Measurements from ENCODE around the gene PLD1. TPM values are rescaled to one million over a fixed set of nuclear protein-coding genes. Genes with fewer than 3 reads are reported as not detected.

The PLD1 gene
- total and polyA plus RNA-seq, 4 donors, result 4.9 to 31.5 (median 18.6) TPM

DNA sequence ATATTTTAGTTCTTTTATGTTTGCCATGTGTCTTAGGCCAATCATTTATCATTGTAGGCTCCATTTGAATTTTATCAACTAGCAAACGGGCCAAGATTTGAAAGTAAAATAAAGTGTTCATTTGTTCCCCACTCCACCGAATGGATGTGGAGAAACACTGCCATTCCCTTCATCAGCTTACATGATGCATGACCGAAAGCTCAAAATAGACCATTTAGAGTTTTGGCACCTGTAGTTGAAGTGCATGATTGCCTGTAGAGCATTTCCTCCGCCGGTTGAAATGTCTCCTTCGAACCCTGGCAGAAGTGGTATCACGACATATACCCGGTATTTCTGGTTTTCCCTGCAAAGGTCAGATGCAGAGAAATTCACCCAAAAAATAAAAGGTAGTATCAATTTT lies 165.6 kb downstream of the PLD1 start:
- H3K4me1 ChIP-seq (ENCODE audit: control insufficient read depth in 4 of 4, insufficient read depth in 4 of 4, low read length in 3 of 4), result no peaks in the 10 kb centered on the region
- H3K9ac ChIP-seq (ENCODE audit: low read depth in 1 of 2, low read length in 2 of 2), result no peak overlapping the region
- H3K27ac ChIP-seq (ENCODE audit: low read depth in 1 of 2, low read length in 2 of 2), result no peak overlapping the region
- peaks cover 0 to 23% (median 16%) of the 10 kb centered on the region in 4 donors for H3K36me3 ChIP-seq (ENCODE audit: control insufficient read depth in 4 of 4, insufficient read depth in 3 of 4, low read depth in 1 of 4, low read length in 3 of 4)
- TF ChIP-seq YY1 (IDR thresholded peaks at IDR 0.05), result no peak
- H3K27me3 ChIP-seq (ENCODE audit: control insufficient read depth in 4 of 4, insufficient read depth in 4 of 4, low read length in 3 of 4), result no peaks in the 10 kb centered on the region
- DNase-seq (ENCODE audit: low spot score), result no peak
- WGBS, result 93% methylated on average over 8 of the region's 8 CpGs
- H3K4me3 ChIP-seq (ENCODE audit: low read depth in 1 of 3, low read length in 3 of 3), result no peak overlapping the region
- H3K9me3 ChIP-seq (ENCODE audit: control insufficient read depth in 4 of 4, low read length in 3 of 4), result no peaks in the 10 kb centered on the region

DNA sequence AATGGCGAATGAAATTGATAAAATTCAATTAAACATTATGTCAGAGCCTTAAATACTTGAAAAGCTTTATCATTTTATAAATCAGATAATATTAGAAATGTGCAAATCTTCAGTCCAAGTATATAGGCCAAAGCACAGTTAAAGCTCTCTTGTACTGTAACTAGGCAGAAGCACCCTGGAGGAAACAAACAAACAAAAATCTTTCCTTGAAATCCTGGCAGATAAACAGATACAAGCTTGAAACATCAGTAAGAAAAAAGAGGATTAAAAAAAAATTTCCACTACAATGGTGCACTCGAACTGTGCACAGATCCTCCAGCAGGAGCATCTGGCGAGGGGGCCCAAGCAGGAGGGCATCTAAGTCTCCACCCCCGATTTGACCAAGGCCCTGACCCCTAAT lies 166.6 kb downstream of the PLD1 start:
- no peak overlapping the region for H3K27ac ChIP-seq (ENCODE audit: low read depth in 1 of 2, low read length in 2 of 2)
- TF ChIP-seq HNF4G (IDR thresholded peaks at IDR 0.05) (no peak), FOXA2 (IDR thresholded peaks at IDR 0.05) (no peak), GABPA (IDR thresholded peaks at IDR 0.05 in 1 of 2, conservative IDR thresholded peaks at IDR 0.05 in 1 of 2) (no peak), HNF4A (conservative IDR thresholded peaks at IDR 0.05) (no peak), FOXA1 (IDR thresholded peaks at IDR 0.05) (no peak), RAD21 (IDR thresholded peaks at IDR 0.05) (no peak), RXRA (IDR thresholded peaks at IDR 0.05) (no peak)
- TF ChIP-seq, protein P1, sequence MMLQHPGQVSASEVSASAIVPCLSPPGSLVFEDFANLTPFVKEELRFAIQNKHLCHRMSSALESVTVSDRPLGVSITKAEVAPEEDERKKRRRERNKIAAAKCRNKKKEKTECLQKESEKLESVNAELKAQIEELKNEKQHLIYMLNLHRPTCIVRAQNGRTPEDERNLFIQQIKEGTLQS (IDR thresholded peaks at IDR 0.05), result no peak
- H3K36me3 ChIP-seq (ENCODE audit: control insufficient read depth in 4 of 4, insufficient read depth in 3 of 4, low read depth in 1 of 4, low read length in 3 of 4), result peaks cover 0 to 24% (median 18%) of the 10 kb centered on the region in 4 donors
- WGBS, result 91% methylated on average over 4 of the region's 4 CpGs
- H3K9me3 ChIP-seq (ENCODE audit: control insufficient read depth in 4 of 4, low read length in 3 of 4), result no peaks in the 10 kb centered on the region
- H3K27me3 ChIP-seq (ENCODE audit: control insufficient read depth in 4 of 4, insufficient read depth in 4 of 4, low read length in 3 of 4), result no peaks in the 10 kb centered on the region
- no peaks in the 10 kb centered on the region for H3K4me1 ChIP-seq (ENCODE audit: control insufficient read depth in 4 of 4, insufficient read depth in 4 of 4, low read length in 3 of 4)
- no peak for DNase-seq (ENCODE audit: low spot score)
- no peak overlapping the region for H3K9ac ChIP-seq (ENCODE audit: low read depth in 1 of 2, low read length in 2 of 2)
- H3K4me3 ChIP-seq (ENCODE audit: low read depth in 1 of 3, low read length in 3 of 3), result no peak overlapping the region

DNA sequence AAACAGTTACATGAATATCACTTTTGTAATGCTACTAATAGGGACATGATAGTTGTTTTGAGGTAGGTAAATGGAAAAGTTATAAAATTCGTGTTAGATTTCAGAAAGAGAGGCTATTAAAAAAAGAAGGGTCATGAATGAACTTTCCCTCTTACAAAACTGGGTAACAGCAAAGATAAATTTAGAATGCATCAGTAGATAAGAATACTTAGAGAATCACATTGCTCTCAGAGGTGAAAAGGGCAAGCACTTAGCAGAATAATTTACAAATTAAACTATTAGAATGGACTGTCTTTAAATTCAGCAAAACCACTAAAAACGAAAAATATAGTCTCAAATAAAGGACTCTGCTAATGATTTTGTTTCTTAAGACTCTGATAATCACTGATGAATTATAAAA lies 167.2 kb downstream of the PLD1 start:
- 74% methylated on average over 2 of the region's 2 CpGs for WGBS
- peaks cover 0 to 28% (median 23%) of the 10 kb centered on the region in 4 donors for H3K36me3 ChIP-seq (ENCODE audit: control insufficient read depth in 4 of 4, insufficient read depth in 3 of 4, low read depth in 1 of 4, low read length in 3 of 4)
- H3K9me3 ChIP-seq (ENCODE audit: control insufficient read depth in 4 of 4, low read length in 3 of 4), result no peaks in the 10 kb centered on the region
- DNase-seq (ENCODE audit: low spot score), result no peak
- no peaks in the 10 kb centered on the region for H3K4me1 ChIP-seq (ENCODE audit: control insufficient read depth in 4 of 4, insufficient read depth in 4 of 4, low read length in 3 of 4)
- H3K27me3 ChIP-seq (ENCODE audit: control insufficient read depth in 4 of 4, insufficient read depth in 4 of 4, low read length in 3 of 4), result no peaks in the 10 kb centered on the region
- no peak overlapping the region for H3K4me3 ChIP-seq (ENCODE audit: low read depth in 1 of 3, low read length in 3 of 3)
- H3K9ac ChIP-seq (ENCODE audit: low read depth in 1 of 2, low read length in 2 of 2), result no peak overlapping the region
- H3K27ac ChIP-seq (ENCODE audit: low read depth in 1 of 2, low read length in 2 of 2), result no peak overlapping the region
- TF ChIP-seq SP1 (IDR thresholded peaks at IDR 0.05) (no peak), YY1 (IDR thresholded peaks at IDR 0.05) (no peak), HNF4G (IDR thresholded peaks at IDR 0.05) (no peak), RAD21 (IDR thresholded peaks at IDR 0.05) (no peak), FOXA2 (IDR thresholded peaks at IDR 0.05) (no peak), HNF4A (conservative IDR thresholded peaks at IDR 0.05) (no peak), JUND (IDR thresholded peaks at IDR 0.05) (no peak), EGR1 (IDR thresholded peaks at IDR 0.05; ENCODE audit: low read depth in 2 of 2) (no peak), NR2F2 (IDR thresholded peaks at IDR 0.05) (no peak), RXRA (IDR thresholded peaks at IDR 0.05) (no peak), GABPA (IDR thresholded peaks at IDR 0.05 in 1 of 2, conservative IDR thresholded peaks at IDR 0.05 in 1 of 2) (no peak)
- TF ChIP-seq, protein P2, sequence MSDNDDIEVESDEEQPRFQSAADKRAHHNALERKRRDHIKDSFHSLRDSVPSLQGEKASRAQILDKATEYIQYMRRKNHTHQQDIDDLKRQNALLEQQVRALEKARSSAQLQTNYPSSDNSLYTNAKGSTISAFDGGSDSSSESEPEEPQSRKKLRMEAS (IDR thresholded peaks at IDR 0.05), result no peak
- TF ChIP-seq, protein P3, sequence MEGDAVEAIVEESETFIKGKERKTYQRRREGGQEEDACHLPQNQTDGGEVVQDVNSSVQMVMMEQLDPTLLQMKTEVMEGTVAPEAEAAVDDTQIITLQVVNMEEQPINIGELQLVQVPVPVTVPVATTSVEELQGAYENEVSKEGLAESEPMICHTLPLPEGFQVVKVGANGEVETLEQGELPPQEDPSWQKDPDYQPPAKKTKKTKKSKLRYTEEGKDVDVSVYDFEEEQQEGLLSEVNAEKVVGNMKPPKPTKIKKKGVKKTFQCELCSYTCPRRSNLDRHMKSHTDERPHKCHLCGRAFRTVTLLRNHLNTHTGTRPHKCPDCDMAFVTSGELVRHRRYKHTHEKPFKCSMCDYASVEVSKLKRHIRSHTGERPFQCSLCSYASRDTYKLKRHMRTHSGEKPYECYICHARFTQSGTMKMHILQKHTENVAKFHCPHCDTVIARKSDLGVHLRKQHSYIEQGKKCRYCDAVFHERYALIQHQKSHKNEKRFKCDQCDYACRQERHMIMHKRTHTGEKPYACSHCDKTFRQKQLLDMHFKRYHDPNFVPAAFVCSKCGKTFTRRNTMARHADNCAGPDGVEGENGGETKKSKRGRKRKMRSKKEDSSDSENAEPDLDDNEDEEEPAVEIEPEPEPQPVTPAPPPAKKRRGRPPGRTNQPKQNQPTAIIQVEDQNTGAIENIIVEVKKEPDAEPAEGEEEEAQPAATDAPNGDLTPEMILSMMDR (IDR thresholded peaks at IDR 0.05; ENCODE audit: low read depth, low read length, missing input control), result no peak
- TF ChIP-seq, protein P1 (IDR thresholded peaks at IDR 0.05), result no peak
- TF ChIP-seq, protein P4, sequence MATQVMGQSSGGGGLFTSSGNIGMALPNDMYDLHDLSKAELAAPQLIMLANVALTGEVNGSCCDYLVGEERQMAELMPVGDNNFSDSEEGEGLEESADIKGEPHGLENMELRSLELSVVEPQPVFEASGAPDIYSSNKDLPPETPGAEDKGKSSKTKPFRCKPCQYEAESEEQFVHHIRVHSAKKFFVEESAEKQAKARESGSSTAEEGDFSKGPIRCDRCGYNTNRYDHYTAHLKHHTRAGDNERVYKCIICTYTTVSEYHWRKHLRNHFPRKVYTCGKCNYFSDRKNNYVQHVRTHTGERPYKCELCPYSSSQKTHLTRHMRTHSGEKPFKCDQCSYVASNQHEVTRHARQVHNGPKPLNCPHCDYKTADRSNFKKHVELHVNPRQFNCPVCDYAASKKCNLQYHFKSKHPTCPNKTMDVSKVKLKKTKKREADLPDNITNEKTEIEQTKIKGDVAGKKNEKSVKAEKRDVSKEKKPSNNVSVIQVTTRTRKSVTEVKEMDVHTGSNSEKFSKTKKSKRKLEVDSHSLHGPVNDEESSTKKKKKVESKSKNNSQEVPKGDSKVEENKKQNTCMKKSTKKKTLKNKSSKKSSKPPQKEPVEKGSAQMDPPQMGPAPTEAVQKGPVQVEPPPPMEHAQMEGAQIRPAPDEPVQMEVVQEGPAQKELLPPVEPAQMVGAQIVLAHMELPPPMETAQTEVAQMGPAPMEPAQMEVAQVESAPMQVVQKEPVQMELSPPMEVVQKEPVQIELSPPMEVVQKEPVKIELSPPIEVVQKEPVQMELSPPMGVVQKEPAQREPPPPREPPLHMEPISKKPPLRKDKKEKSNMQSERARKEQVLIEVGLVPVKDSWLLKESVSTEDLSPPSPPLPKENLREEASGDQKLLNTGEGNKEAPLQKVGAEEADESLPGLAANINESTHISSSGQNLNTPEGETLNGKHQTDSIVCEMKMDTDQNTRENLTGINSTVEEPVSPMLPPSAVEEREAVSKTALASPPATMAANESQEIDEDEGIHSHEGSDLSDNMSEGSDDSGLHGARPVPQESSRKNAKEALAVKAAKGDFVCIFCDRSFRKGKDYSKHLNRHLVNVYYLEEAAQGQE (IDR thresholded peaks at IDR 0.05), result no peak
- TF ChIP-seq, protein P5, sequence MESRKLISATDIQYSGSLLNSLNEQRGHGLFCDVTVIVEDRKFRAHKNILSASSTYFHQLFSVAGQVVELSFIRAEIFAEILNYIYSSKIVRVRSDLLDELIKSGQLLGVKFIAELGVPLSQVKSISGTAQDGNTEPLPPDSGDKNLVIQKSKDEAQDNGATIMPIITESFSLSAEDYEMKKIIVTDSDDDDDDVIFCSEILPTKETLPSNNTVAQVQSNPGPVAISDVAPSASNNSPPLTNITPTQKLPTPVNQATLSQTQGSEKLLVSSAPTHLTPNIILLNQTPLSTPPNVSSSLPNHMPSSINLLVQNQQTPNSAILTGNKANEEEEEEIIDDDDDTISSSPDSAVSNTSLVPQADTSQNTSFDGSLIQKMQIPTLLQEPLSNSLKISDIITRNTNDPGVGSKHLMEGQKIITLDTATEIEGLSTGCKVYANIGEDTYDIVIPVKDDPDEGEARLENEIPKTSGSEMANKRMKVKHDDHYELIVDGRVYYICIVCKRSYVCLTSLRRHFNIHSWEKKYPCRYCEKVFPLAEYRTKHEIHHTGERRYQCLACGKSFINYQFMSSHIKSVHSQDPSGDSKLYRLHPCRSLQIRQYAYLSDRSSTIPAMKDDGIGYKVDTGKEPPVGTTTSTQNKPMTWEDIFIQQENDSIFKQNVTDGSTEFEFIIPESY (IDR thresholded peaks at IDR 0.05), result no peak
